Effector CD8-positive, alpha-beta T cell (primary cell): ENCODE results near the gene IFT52.

Experiments
- DNase-seq: peaks from one replicate; lab custom pipeline; 2025; lab: John Stamatoyannopoulos, UW

The IFT52 gene

GRCh38 chr20:43690943-43691598 lies 100.3 kb downstream of the IFT52 start:
- DNase-seq, result no peak

- DNase-seq, result peak; percentile 14
Measured at GRCh38 chr20:43691928-43692524, 101.3 kb downstream of the IFT52 start.

- no peak for DNase-seq
Measured at GRCh38 chr20:43694763-43695162, 104.0 kb downstream of the IFT52 start.

- no peak for DNase-seq
Measured at GRCh38 chr20:43695571-43695970, 104.8 kb downstream of the IFT52 start.
